ENCODE data around the gene TNFSF12. TPM values are rescaled to one million over a fixed set of nuclear protein-coding genes. Genes with fewer than 3 reads are reported as not detected.

The TNFSF12 gene
- total RNA-seq (2021): 5.8 and 7.1 TPM in 2 replicates
- long read RNA-seq: 0 reads

GRCh38 chr17:7548585-7549400, at the start of gene TNFSF12:
Gene TNFSF12, plus strand, starts transcription at chr17:7549058. Its CDS starts 96 bp downstream, at chr17:7549154.
- Mint-ChIP-seq H3K9me3 (0 out of 5 replicates have a peak, but pooled peaks cover 0 to 2% of the 10 kb centered on the region in 2 experiments), H3K36me3 (ENCODE audit: insufficient read depth in 1 of 3, low read depth in 3 of 3) (no peaks in the 10 kb centered on the region), H3K27ac (no peak within 1 kb of the TSS), H3K4me3 (peak within 1 kb of the TSS; percentile 67 to 83), H3K4me1 (peaks cover 3 to 9% of the 10 kb centered on the region in 2 experiments; a peak in 3 of 4 replicates), H3K27me3 (ENCODE audit: low read depth) (peaks cover 27% of the 10 kb centered on the region)
- H3K27me3 ChIP-seq (ENCODE audit: insufficient read depth, low read length): 0 out of 2 replicates have a peak, but pooled peaks cover 2% of the 10 kb centered on the region
- H3K27ac ChIP-seq (ENCODE audit: insufficient read length, low read depth, low read length): no peak within 1 kb of the TSS
- peak within 1 kb of the TSS; percentile 64 for H3K4me2 ChIP-seq (ENCODE audit: insufficient read depth, insufficient read length, low read length)
- no peak within 1 kb of the TSS for H2BK120ac ChIP-seq (ENCODE audit: low read depth, low read length, poor library complexity, severe bottlenecking)
- no peaks in the 10 kb centered on the region for H4K20me1 ChIP-seq (ENCODE audit: control insufficient read depth, insufficient read depth, insufficient read length)
- no peak within 1 kb of the TSS for H4K5ac ChIP-seq (ENCODE audit: insufficient read length, low read depth, low read length)
- TF ChIP-seq CTCF (conservative IDR thresholded peaks at IDR 0.05): no peak; the same call in 2 of the 3 replicates
- H3K4me1 ChIP-seq (ENCODE audit: insufficient read depth, low read length): peaks cover 2% of the 10 kb centered on the region; the same call in 1 of the 2 replicates
- H3K9ac ChIP-seq (ENCODE audit: extremely low read depth, insufficient read length, low read length): no peak within 1 kb of the TSS
- H2BK20ac ChIP-seq (ENCODE audit: low read depth, low read length, poor library complexity, severe bottlenecking): no peak within 1 kb of the TSS
- peaks cover 6% of the 10 kb centered on the region for H3K23me2 ChIP-seq (ENCODE audit: insufficient read length, low read depth, low read length, poor library complexity, severe bottlenecking)
- no peak within 1 kb of the TSS for H3T11ph ChIP-seq (ENCODE audit: low read length)
- H2BK5ac ChIP-seq (ENCODE audit: insufficient read length, low read length): no peak within 1 kb of the TSS
- no peak within 1 kb of the TSS for H3K14ac ChIP-seq (ENCODE audit: insufficient read depth, low read length)
- H3K79me2 ChIP-seq (ENCODE audit: insufficient read depth, low read length): no peaks in the 10 kb centered on the region
- no peak within 1 kb of the TSS for H4K91ac ChIP-seq (ENCODE audit: insufficient read length, low read depth, low read length)
- H3K9me3 ChIP-seq (ENCODE audit: control insufficient read depth, low read depth, low read length): no peaks in the 10 kb centered on the region
- H4K8ac ChIP-seq (replicated peaks; ENCODE audit: insufficient read length, low read depth, low read length): no peak within 1 kb of the TSS
- no peaks in the 10 kb centered on the region for H3K79me1 ChIP-seq (ENCODE audit: insufficient read depth, low read depth, low read length, poor library complexity, severe bottlenecking)
- H2AK5ac ChIP-seq (ENCODE audit: insufficient read length, low read length): no peak within 1 kb of the TSS
- no peak within 1 kb of the TSS for H2BK15ac ChIP-seq (ENCODE audit: low read depth, low read length)
- no peak within 1 kb of the TSS for H3K56ac ChIP-seq (ENCODE audit: insufficient read length, low read depth, low read length)
- H3K18ac ChIP-seq (ENCODE audit: insufficient read length, low read depth, low read length): no peak within 1 kb of the TSS
- DNase-seq: peak; percentile 68
- no peak within 1 kb of the TSS for H3K23ac ChIP-seq (ENCODE audit: insufficient read length, low read depth, low read length)
- no peak within 1 kb of the TSS for H3K4ac ChIP-seq (ENCODE audit: low read depth, low read length)
- no peak within 1 kb of the TSS for H2BK12ac ChIP-seq (ENCODE audit: insufficient read length, low read depth, low read length)
- WGBS (ENCODE audit: extremely low coverage, insufficient read length, low lambda C conversion rate): no CpG with 5 or more reads among the region's 65 CpGs
- H2AFZ ChIP-seq (ENCODE audit: low read length): no peak within 1 kb of the TSS

All from H9 (cell line).